Astrocyte (in vitro differentiated cells and primary cell): Measurements from ENCODE around the gene ASCC3. TPM values are rescaled to one million over a fixed set of nuclear protein-coding genes. Genes with fewer than 3 reads are reported as not detected.

Source experiments
- DNase-seq: peaks from one replicate; pipeline ENCODE4 v3.0.0-alpha.2; 2010; ENCODE audit warnings: low read depth
- FAIRE-seq: peaks from 2 replicates; lab custom pipeline; 2011; peaks lifted over from hg19 to GRCh38; lab: Jason Lieb, UNC
- H2AFZ ChIP-seq: 2 replicates; pipeline ENCODE4 v1.6.0; 2012; ENCODE audit warnings: low read depth, low read length, inconsistent platforms
- H3K27ac ChIP-seq: 2 replicates; pipeline ENCODE4 v1.5.1; 2011; ENCODE audit warnings: low read depth, low read length, inconsistent platforms
- H3K27me3 ChIP-seq: 2 replicates; pipeline ENCODE4 v1.6.0; 2011; ENCODE audit warnings: low read length, inconsistent platforms; ENCODE audit not compliant: insufficient read depth
- H3K36me3 ChIP-seq: 2 replicates; pipeline ENCODE4 v1.5.1; 2011; ENCODE audit warnings: low read length, inconsistent platforms; ENCODE audit not compliant: insufficient read depth
- H3K4me1 ChIP-seq: 2 replicates; pipeline ENCODE4 v1.5.1; 2011; ENCODE audit warnings: low read length, inconsistent platforms; ENCODE audit not compliant: insufficient read depth
- H3K4me2 ChIP-seq: 2 replicates; pipeline ENCODE4 v1.6.0; 2012; ENCODE audit warnings: low read length, inconsistent platforms
- H3K4me3 ChIP-seq: 2 replicates; pipeline ENCODE4 v1.5.1; 2011; ENCODE audit warnings: low read depth, mild to moderate bottlenecking, low read length, inconsistent platforms; ENCODE audit not compliant: insufficient read depth
- H3K79me2 ChIP-seq: 2 replicates; pipeline ENCODE4 v1.6.0; 2012; ENCODE audit warnings: mild to moderate bottlenecking, low read length, inconsistent platforms; ENCODE audit not compliant: insufficient read depth
- H3K9ac ChIP-seq: 2 replicates; pipeline ENCODE4 v1.6.0; 2012; ENCODE audit warnings: mild to moderate bottlenecking, low read length, inconsistent platforms
- H3K9me3 ChIP-seq: 2 replicates; pipeline ENCODE4 v1.5.1; 2012; ENCODE audit warnings: low read depth, mild to moderate bottlenecking, low read length, inconsistent platforms; ENCODE audit not compliant: insufficient read depth
- H4K20me1 ChIP-seq: 2 replicates; pipeline ENCODE4 v1.6.0; 2012; ENCODE audit warnings: low read length, inconsistent platforms; ENCODE audit not compliant: insufficient read depth
- H3K27ac Mint-ChIP-seq: one replicate; pipeline ENCODE4 v1.8.0; 2021; ENCODE audit warnings: mild to moderate bottlenecking, mixed read lengths; ENCODE audit not compliant: unreplicated experiment
- H3K27me3 Mint-ChIP-seq: one replicate; pipeline ENCODE4 v1.8.0; 2021; ENCODE audit warnings: low read depth, mixed read lengths; ENCODE audit not compliant: unreplicated experiment
- H3K36me3 Mint-ChIP-seq: one replicate; pipeline ENCODE4 v1.8.0; 2021; ENCODE audit warnings: low read depth, mixed read lengths; ENCODE audit not compliant: unreplicated experiment
- H3K4me1 Mint-ChIP-seq: one replicate; pipeline ENCODE4 v1.8.0; 2021; ENCODE audit warnings: low read depth, mixed read lengths; ENCODE audit not compliant: unreplicated experiment
- H3K4me3 Mint-ChIP-seq: one replicate; pipeline ENCODE4 v1.8.0; 2021; ENCODE audit warnings: mild to moderate bottlenecking, moderate library complexity, mixed read lengths; ENCODE audit not compliant: unreplicated experiment
- H3K9me3 Mint-ChIP-seq: one replicate; pipeline ENCODE4 v1.8.0; 2021; ENCODE audit warnings: mild to moderate bottlenecking, mixed read lengths; ENCODE audit not compliant: unreplicated experiment
- CTCF ChIP-seq: IDR thresholded peaks from 2 replicates; pipeline ENCODE4 v1.5.1; 2011; ENCODE audit warnings: low read depth, mild to moderate bottlenecking, inconsistent platforms, low read length, moderate library complexity; ENCODE audit not compliant: insufficient read depth
- EZH2 ChIP-seq: IDR thresholded peaks from 2 replicates; pipeline ENCODE4 v1.6.1; 2012; ENCODE audit warnings: mild to moderate bottlenecking, low read length, inconsistent platforms; ENCODE audit not compliant: insufficient read depth
- total RNA-seq: library from RNA; stranded (reverse); gene quantifications from 2 replicates; pipeline ENCODE4 v1.2.1, GENCODE V29; 2021

The ASCC3 gene
- total RNA-seq, 1 donor from 2014 or later, result 138 TPM

GRCh38 chr6:100504786-100505737 is 376.1 kb downstream of the ASCC3 start:
- H3K27me3 Mint-ChIP-seq, result no peaks in the 10 kb centered on the region
- H3K27ac ChIP-seq, result peak overlapping the region; percentile 76
- peaks cover 8% of the 10 kb centered on the region for H3K36me3 ChIP-seq
- peak overlapping the region; percentile 47 for H3K9ac ChIP-seq
- no peaks in the 10 kb centered on the region for H3K27me3 ChIP-seq
- H3K9me3 Mint-ChIP-seq, result peaks cover 2% of the 10 kb centered on the region
- no peaks in the 10 kb centered on the region for H3K79me2 ChIP-seq
- H3K4me1 ChIP-seq, result peaks cover 21% of the 10 kb centered on the region
- H3K27ac Mint-ChIP-seq, result no peak overlapping the region
- no peak overlapping the region for H3K4me3 ChIP-seq
- H3K36me3 Mint-ChIP-seq, result peaks cover 13% of the 10 kb centered on the region
- H2AFZ ChIP-seq, result no peak overlapping the region
- H4K20me1 ChIP-seq, result no peaks in the 10 kb centered on the region
- H3K9me3 ChIP-seq, result no peaks in the 10 kb centered on the region
- peak; percentile 94 for DNase-seq
- peak; percentile 97 for FAIRE-seq
- H3K4me3 Mint-ChIP-seq, result no peak overlapping the region
- peak overlapping the region; percentile 71 for H3K4me2 ChIP-seq
- no peak for TF ChIP-seq CTCF
- TF ChIP-seq EZH2, result no peak
- peaks cover 5% of the 10 kb centered on the region for H3K4me1 Mint-ChIP-seq

- TF ChIP-seq CTCF (no peak), EZH2 (no peak)
- Histone ChIP-seq H3K4me1 (peaks cover 21% of the 10 kb centered on the region), H3K9me3 (no peaks in the 10 kb centered on the region), H3K9ac (no peak overlapping the region), H3K27me3 (no peaks in the 10 kb centered on the region), H3K27ac (no peak overlapping the region), H3K4me3 (no peak overlapping the region), H3K4me2 (no peak overlapping the region), H3K79me2 (no peaks in the 10 kb centered on the region), H4K20me1 (no peaks in the 10 kb centered on the region), H2AFZ (no peak overlapping the region), H3K36me3 (no peaks in the 10 kb centered on the region)
- Mint-ChIP-seq H3K27me3 (no peaks in the 10 kb centered on the region), H3K36me3 (peaks cover 4% of the 10 kb centered on the region), H3K27ac (no peak overlapping the region), H3K4me3 (no peak overlapping the region), H3K9me3 (peaks cover 2% of the 10 kb centered on the region), H3K4me1 (peaks cover 5% of the 10 kb centered on the region)
- DNase-seq, result no peak
- no peak for FAIRE-seq
Measured at GRCh38 chr6:100503043-100503705, 378.0 kb downstream of the ASCC3 start.
